Cardiac muscle cell (in vitro differentiated cells and primary cell): ENCODE measurements around the gene CIBAR2. TPM values are rescaled to one million over a fixed set of nuclear protein-coding genes. Genes with fewer than 3 reads are reported as not detected.
A peak's percentile ranks its signal among the peaks of the same experiment; 100 is the strongest.
"Not testable (repeated sequence)": the region's sequence is repeated elsewhere in the genome, so short reads cannot be mapped to it uniquely, and the experiment has no call there.

ENCODE experiments used
- DNase-seq, 2 donors: peaks; one replicate each; pipeline versions ENCODE4 v3.0.0 to v3.0.0-alpha.2; 2010 to 2017; ENCODE audit warnings: low read depth in 1 of 2, low spot score in 1 of 2
- H3K27ac ChIP-seq: fragments of 200-600 bp; sonication (generic); 2 replicates; pipeline ENCODE4 v1.5.1; 2016
- H3K27me3 ChIP-seq: fragments of 200-600 bp; sonication (generic); 2 replicates; pipeline ENCODE4 v1.6.0; 2016; ENCODE audit warnings: control low read depth
- H3K36me3 ChIP-seq: fragments of 200-600 bp; sonication (generic); 2 replicates; pipeline ENCODE4 v1.5.1; 2016; ENCODE audit warnings: control low read depth
- H3K4me1 ChIP-seq: fragments of 200-600 bp; sonication (generic); 2 replicates; pipeline ENCODE4 v1.8.1; 2017; ENCODE audit warnings: low read depth, mild to moderate bottlenecking, mixed run types
- H3K4me3 ChIP-seq: fragments of 200-600 bp; sonication (generic); 2 replicates; pipeline ENCODE4 v1.5.1; 2016; ENCODE audit warnings: mild to moderate bottlenecking
- H3K9me3 ChIP-seq: fragments of 200-600 bp; sonication (generic); 2 replicates; pipeline ENCODE4 v1.5.1; 2017; ENCODE audit warnings: low read depth, mild to moderate bottlenecking, control low read depth
- polyA plus RNA-seq: library from polyadenylated mRNA; unstranded; fragments of >200 nt; fragmentation: Nextera tagmentation; extraction: Ambion mirVana; gene quantifications from 2 replicates; pipeline ENCODE4 v1.2.1, GENCODE V29; 2016
- total RNA-seq: library from RNA; depleted of rRNA; stranded (reverse); fragments of >200 nt; gene quantifications from 2 replicates; pipeline ENCODE4 v1.2.3, GENCODE V29; 2016
- TF ChIP-seq, protein P1 (sequence below): IDR thresholded peaks from 2 replicates; pipeline ENCODE4 v1.5.1; 2012; ENCODE audit warnings: low read depth, mild to moderate bottlenecking, low read length

CIBAR2 gene
- total and polyA plus RNA-seq, 2 experiments from 2014 or later = not detected

GRCh38 chr16:85125570-85126393 is 13.5 kb upstream of the CIBAR2 start:
- H3K9me3 ChIP-seq = no peaks in the 10 kb centered on the region
- no peaks in the 10 kb centered on the region for H3K36me3 ChIP-seq
- H3K27ac ChIP-seq = no peak overlapping the region
- no peak overlapping the region for H3K4me3 ChIP-seq
- H3K27me3 ChIP-seq = no peaks in the 10 kb centered on the region
- H3K4me1 ChIP-seq = peaks cover 18% of the 10 kb centered on the region
- DNase-seq = peak in 1 of 2 donors; percentile 28
- TF ChIP-seq, protein P1, sequence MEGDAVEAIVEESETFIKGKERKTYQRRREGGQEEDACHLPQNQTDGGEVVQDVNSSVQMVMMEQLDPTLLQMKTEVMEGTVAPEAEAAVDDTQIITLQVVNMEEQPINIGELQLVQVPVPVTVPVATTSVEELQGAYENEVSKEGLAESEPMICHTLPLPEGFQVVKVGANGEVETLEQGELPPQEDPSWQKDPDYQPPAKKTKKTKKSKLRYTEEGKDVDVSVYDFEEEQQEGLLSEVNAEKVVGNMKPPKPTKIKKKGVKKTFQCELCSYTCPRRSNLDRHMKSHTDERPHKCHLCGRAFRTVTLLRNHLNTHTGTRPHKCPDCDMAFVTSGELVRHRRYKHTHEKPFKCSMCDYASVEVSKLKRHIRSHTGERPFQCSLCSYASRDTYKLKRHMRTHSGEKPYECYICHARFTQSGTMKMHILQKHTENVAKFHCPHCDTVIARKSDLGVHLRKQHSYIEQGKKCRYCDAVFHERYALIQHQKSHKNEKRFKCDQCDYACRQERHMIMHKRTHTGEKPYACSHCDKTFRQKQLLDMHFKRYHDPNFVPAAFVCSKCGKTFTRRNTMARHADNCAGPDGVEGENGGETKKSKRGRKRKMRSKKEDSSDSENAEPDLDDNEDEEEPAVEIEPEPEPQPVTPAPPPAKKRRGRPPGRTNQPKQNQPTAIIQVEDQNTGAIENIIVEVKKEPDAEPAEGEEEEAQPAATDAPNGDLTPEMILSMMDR = no peak

- TF ChIP-seq, protein P1 = no peak
- H3K27me3 ChIP-seq = no peaks in the 10 kb centered on the region
- peaks cover 14% of the 10 kb centered on the region for H3K4me1 ChIP-seq
- H3K27ac ChIP-seq = no peak overlapping the region
- no peak for DNase-seq
- H3K9me3 ChIP-seq = no peaks in the 10 kb centered on the region
- H3K4me3 ChIP-seq = no peak overlapping the region
- no peaks in the 10 kb centered on the region for H3K36me3 ChIP-seq
Observed at GRCh38 chr16:85124636-85125346, 12.5 kb upstream of the CIBAR2 start.

DNA sequence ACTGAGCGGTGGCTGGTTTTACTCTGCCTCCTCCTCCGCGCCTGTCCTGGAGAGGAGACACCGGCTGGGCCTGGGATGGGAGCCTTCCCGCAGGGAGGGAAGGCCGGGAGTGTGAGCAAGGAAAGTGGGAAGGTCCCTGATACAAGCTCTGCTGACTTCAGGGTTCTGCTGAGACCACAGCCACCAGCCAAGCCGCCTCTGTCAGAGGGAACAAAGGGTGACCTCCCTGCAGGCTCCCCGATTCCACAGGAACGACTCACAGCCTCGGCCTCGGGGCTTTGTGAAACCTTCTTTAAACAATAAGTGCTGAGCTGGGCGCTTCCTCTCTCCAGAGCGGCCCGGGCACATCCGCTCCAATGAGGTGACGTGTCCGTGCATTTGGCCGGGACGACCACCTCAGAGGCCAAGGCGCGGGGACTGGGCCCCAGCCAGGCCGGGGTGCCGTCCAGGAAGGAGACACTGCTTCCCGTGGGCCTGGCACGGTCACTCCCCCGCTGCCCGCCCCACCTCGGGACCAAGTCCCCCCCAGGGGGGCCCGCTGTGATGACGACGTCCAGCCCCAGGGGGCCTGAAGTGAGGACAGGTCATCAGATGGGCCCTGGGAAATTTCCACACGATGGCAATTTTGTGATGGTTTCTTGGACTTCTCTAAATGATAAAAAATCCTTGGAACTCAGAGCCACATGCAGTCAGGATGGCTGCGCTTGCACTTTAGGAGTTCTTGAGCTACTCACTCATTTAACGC is 11.8 kb upstream of the CIBAR2 start:
- Histone ChIP-seq H3K9me3 (no peaks in the 10 kb centered on the region), H3K27me3 (no peaks in the 10 kb centered on the region), H3K4me3 (no peak overlapping the region), H3K4me1 (peaks cover 14% of the 10 kb centered on the region), H3K27ac (no peak overlapping the region), H3K36me3 (no peaks in the 10 kb centered on the region)
- peak in 1 of 2 donors; percentile 88 for DNase-seq
- TF ChIP-seq, protein P1 = no peak

DNA sequence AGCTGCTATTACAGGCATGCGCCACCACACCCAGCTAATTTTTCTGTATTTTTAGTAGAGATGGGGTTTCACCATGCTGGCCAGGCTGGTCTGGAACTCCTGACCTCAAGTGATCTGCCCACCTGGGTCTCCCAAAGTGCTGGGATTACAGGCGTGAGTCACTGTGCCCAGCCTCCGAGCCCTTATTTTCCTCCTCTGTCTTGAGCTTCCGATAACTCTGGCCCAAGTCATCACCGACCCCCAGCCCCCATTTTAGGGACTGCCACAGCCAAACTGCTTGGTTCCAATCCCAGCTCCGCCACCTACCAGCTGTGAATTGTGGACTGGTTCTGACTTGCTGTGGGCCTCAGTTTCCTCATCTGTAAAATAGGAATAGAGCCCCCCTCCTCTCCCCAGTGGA is 11.2 kb upstream of the CIBAR2 start:
- H3K27me3 ChIP-seq, H3K27ac ChIP-seq: not testable (repeated sequence)
- peaks cover 14% of the 10 kb centered on the region for H3K4me1 ChIP-seq

GRCh38 chr16:85120006-85120340 is 7.7 kb upstream of the CIBAR2 start:
- no peak for DNase-seq
- Histone ChIP-seq H3K27ac (no peak overlapping the region), H3K4me1 (no peaks in the 10 kb centered on the region), H3K27me3 (no peaks in the 10 kb centered on the region), H3K9me3 (no peaks in the 10 kb centered on the region), H3K36me3 (no peaks in the 10 kb centered on the region), H3K4me3 (no peak overlapping the region)
- TF ChIP-seq, protein P1 = no peak

More for the DNA sequence above, 11.2 kb upstream of the CIBAR2 start:
- not testable (repeated sequence) for H3K9me3 ChIP-seq, H3K4me3 ChIP-seq, H3K36me3 ChIP-seq, DNase-seq
